Adipocyte (in vitro differentiated cells): ENCODE measurements around the gene SOX6.
"Not testable (repeated sequence)": the region's sequence is repeated elsewhere in the genome, so short reads cannot be mapped to it uniquely, and the experiment has no call there.

ENCODE experiments used
- DNase-seq: peaks from one replicate; pipeline ENCODE4 v3.0.0-alpha.2; 2015; ENCODE audit warnings: low read depth
- H3K27me3 ChIP-seq: replicated peaks from 2 replicates; pipeline ENCODE4 v1.7.0; 2013; ENCODE audit warnings: mild to moderate bottlenecking, low read length, moderate library complexity; ENCODE audit not compliant: control insufficient read depth, insufficient read depth
- H3K36me3 ChIP-seq: 2 replicates; pipeline ENCODE4 v1.7.0; 2013; ENCODE audit warnings: low read length, mild to moderate bottlenecking, moderate library complexity; ENCODE audit not compliant: control insufficient read depth, insufficient read depth, severe bottlenecking
- H3K4me1 ChIP-seq: 2 replicates; pipeline ENCODE4 v1.7.0; 2013; ENCODE audit warnings: mild to moderate bottlenecking, low read length, moderate library complexity; ENCODE audit not compliant: control insufficient read depth, insufficient read depth
- H3K4me3 ChIP-seq: 2 replicates; pipeline ENCODE4 v1.7.0; 2013; ENCODE audit warnings: mild to moderate bottlenecking, low read length, moderate library complexity
- H3K9ac ChIP-seq: 2 replicates; pipeline ENCODE4 v1.7.0; 2013; ENCODE audit warnings: mild to moderate bottlenecking, low read length, moderate library complexity
- H3K9me3 ChIP-seq: 2 replicates; pipeline ENCODE4 v1.7.0; 2013; ENCODE audit warnings: mild to moderate bottlenecking, low read length, moderate library complexity; ENCODE audit not compliant: control insufficient read depth

Gene SOX6

DNA sequence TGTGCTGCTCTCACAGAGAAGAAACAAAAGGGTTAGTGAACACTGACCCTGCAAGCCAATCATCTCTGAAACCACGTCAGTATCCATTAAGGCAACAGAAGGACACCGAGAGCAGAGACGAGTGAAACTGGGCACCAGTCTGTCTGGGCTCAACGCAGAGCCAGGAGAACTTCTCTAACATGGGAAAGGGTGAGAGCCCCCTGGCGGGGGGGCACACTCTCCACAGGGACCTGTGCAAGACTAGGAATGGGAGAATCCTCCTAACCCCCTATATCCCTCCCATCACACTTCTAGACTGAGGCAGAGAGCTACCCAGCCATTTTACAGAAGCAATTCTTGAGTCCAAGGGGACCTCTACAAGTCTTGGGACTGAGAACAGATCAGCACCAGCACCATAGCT is 285.8 kb downstream of the SOX6 start:
- Histone ChIP-seq H3K9me3 (peaks cover 10% of the 10 kb centered on the region), H3K36me3 (no peaks in the 10 kb centered on the region), H3K9ac (no peak overlapping the region), H3K27me3 (no peaks in the 10 kb centered on the region), H3K4me1 (peaks cover 4% of the 10 kb centered on the region), H3K4me3 (no peak overlapping the region)
- no peak for DNase-seq

- H3K9me3 ChIP-seq, H3K4me3 ChIP-seq, H3K36me3 ChIP-seq, DNase-seq, H3K9ac ChIP-seq, H3K27me3 ChIP-seq, H3K4me1 ChIP-seq: not testable (repeated sequence)
These were observed 289.1 kb downstream of the SOX6 start for GRCh38 chr11:16067268-16067667.

DNA sequence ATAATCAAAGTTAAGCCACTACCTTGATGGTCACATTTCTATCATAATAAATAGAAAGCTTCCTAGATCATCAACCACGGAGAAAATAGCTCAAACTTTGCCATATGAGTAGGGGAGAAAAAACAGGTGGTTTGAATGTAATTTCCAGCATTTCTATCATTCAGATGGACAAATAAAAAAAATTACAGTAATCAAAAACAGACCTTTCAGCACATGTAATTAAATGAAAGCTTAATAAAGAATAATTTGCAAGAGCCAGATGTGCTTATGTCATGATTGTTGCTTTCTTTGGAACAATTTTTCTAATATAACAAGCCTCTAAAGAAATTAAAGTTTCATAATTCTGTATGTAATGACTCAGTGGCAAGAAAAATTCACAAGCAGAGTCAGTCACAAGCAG is 297.0 kb downstream of the SOX6 start:
- no peak for DNase-seq
- Histone ChIP-seq H3K4me3 (no peak overlapping the region), H3K27me3 (no peaks in the 10 kb centered on the region)

GRCh38 chr11:16058671-16059070 is 297.7 kb downstream of the SOX6 start:
- H3K4me1 ChIP-seq = no peaks in the 10 kb centered on the region
- peaks cover 12% of the 10 kb centered on the region for H3K9me3 ChIP-seq
- no peak overlapping the region for H3K9ac ChIP-seq
- no peaks in the 10 kb centered on the region for H3K27me3 ChIP-seq
- no peaks in the 10 kb centered on the region for H3K36me3 ChIP-seq
- H3K4me3 ChIP-seq = no peak overlapping the region
- no peak for DNase-seq

More for the DNA sequence above, 297.0 kb downstream of the SOX6 start:
- Histone ChIP-seq H3K9ac (no peak overlapping the region), H3K4me1 (no peaks in the 10 kb centered on the region), H3K9me3 (peaks cover 12% of the 10 kb centered on the region), H3K36me3 (no peaks in the 10 kb centered on the region)

- DNase-seq = no peak
- no peaks in the 10 kb centered on the region for H3K4me1 ChIP-seq
- no peaks in the 10 kb centered on the region for H3K27me3 ChIP-seq
- peaks cover 6% of the 10 kb centered on the region for H3K9me3 ChIP-seq
- no peak overlapping the region for H3K9ac ChIP-seq
- H3K4me3 ChIP-seq = no peak overlapping the region
- no peaks in the 10 kb centered on the region for H3K36me3 ChIP-seq
These were observed 303.6 kb downstream of the SOX6 start for GRCh38 chr11:16052750-16053149.

- no peaks in the 10 kb centered on the region for H3K36me3 ChIP-seq
- no peaks in the 10 kb centered on the region for H3K27me3 ChIP-seq
- H3K9me3 ChIP-seq = peaks cover 4% of the 10 kb centered on the region
- H3K4me3 ChIP-seq = no peak overlapping the region
- H3K9ac ChIP-seq = no peak overlapping the region
- H3K4me1 ChIP-seq = no peaks in the 10 kb centered on the region
- no peak for DNase-seq
These were observed 306.7 kb downstream of the SOX6 start for GRCh38 chr11:16049611-16050010.

DNA sequence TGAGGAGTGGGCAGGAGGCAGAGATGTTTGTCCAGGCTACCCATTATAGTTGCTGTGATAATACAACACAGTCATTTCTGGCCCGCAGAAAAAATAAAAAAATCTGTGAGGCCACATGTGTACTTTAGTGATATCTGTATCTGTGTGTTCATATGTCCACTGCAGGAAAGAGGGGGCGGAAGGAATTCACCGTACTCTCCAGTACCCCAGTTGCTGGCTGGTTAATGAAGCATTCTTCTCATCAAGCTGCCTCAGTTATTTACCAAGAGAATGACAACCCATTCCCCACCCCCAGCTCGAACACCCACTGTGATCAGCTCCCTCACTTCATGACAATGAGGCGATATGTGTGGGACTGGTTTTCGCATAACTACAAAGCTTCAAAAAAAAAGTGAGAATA is 309.3 kb downstream of the SOX6 start:
- no peaks in the 10 kb centered on the region for H3K4me1 ChIP-seq
- no peak overlapping the region for H3K9ac ChIP-seq
- no peak for DNase-seq
- no peaks in the 10 kb centered on the region for H3K27me3 ChIP-seq
- H3K36me3 ChIP-seq = no peaks in the 10 kb centered on the region
- H3K9me3 ChIP-seq = no peaks in the 10 kb centered on the region
- H3K4me3 ChIP-seq = no peak overlapping the region

- Histone ChIP-seq H3K36me3 (no peaks in the 10 kb centered on the region), H3K4me3 (no peak overlapping the region), H3K9me3 (no peaks in the 10 kb centered on the region), H3K9ac (no peak overlapping the region), H3K27me3 (no peaks in the 10 kb centered on the region), H3K4me1 (no peaks in the 10 kb centered on the region)
- DNase-seq = no peak
These were observed 312.7 kb downstream of the SOX6 start for GRCh38 chr11:16043617-16044016.

DNA sequence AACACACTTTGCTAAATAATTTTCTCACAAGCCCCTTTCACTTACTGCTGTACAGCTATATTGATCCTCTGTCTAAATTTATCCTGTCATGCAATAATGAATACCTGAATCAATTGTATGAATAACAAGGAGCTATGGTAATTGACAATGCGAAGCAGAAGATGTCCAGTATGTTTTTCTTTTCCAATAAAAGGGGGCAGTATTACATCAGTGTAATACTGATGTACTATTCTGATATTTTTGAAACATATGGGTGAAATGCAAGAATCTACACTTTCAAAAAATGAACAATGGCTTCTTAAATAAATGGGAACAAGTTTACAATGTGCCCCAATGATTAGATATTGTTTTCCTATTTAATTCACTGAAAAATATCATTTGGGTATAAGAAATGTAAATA is 315.1 kb downstream of the SOX6 start:
- DNase-seq = no peak
- H3K9ac ChIP-seq = no peak overlapping the region
- H3K27me3 ChIP-seq = no peaks in the 10 kb centered on the region
- no peaks in the 10 kb centered on the region for H3K9me3 ChIP-seq
- H3K4me3 ChIP-seq = no peak overlapping the region
- no peaks in the 10 kb centered on the region for H3K36me3 ChIP-seq
- no peaks in the 10 kb centered on the region for H3K4me1 ChIP-seq

- no peak overlapping the region for H3K4me3 ChIP-seq
- H3K36me3 ChIP-seq = no peaks in the 10 kb centered on the region
- H3K9ac ChIP-seq = no peak overlapping the region
- no peaks in the 10 kb centered on the region for H3K9me3 ChIP-seq
- no peak for DNase-seq
- H3K27me3 ChIP-seq = no peaks in the 10 kb centered on the region
- H3K4me1 ChIP-seq = no peaks in the 10 kb centered on the region
These were observed 316.2 kb downstream of the SOX6 start for GRCh38 chr11:16040151-16040550.

- Histone ChIP-seq H3K4me3 (no peak overlapping the region), H3K4me1 (no peaks in the 10 kb centered on the region), H3K9ac (no peak overlapping the region), H3K9me3 (no peaks in the 10 kb centered on the region), H3K36me3 (no peaks in the 10 kb centered on the region), H3K27me3 (no peaks in the 10 kb centered on the region)
- no peak for DNase-seq
These were observed 319.2 kb downstream of the SOX6 start for GRCh38 chr11:16037179-16037578.

- Histone ChIP-seq H3K36me3 (no peaks in the 10 kb centered on the region), H3K9me3 (no peaks in the 10 kb centered on the region), H3K4me3 (no peak overlapping the region), H3K9ac (no peak overlapping the region), H3K4me1 (no peaks in the 10 kb centered on the region), H3K27me3 (no peaks in the 10 kb centered on the region)
- DNase-seq = no peak
These were observed 320.1 kb downstream of the SOX6 start for GRCh38 chr11:16036218-16036617.
